22Rv1 (cell line): ENCODE results near the gene CCL23.

ENCODE experiments used
- H3K27ac ChIP-seq: fragments of 450-650 bp; 2 replicates; pipeline ENCODE4 v1.5.1; 2017
- CTCF ChIP-seq: fragments of 450-650 bp; IDR thresholded peaks from 2 replicates; pipeline ENCODE4 v1.5.1; 2017; ENCODE audit warnings: mild to moderate bottlenecking
- ZFX ChIP-seq: fragments of 450-650 bp; IDR thresholded peaks from 2 replicates; pipeline ENCODE4 v1.6.1; 2017; ENCODE audit warnings: antibody characterized with exemption, borderline replicate concordance

The CCL23 gene

GRCh38 chr17:35978346-35978745 is 39.4 kb downstream of the CCL23 start:
- no peak overlapping the region for H3K27ac ChIP-seq
- no peak for TF ChIP-seq ZFX
- no peak for TF ChIP-seq CTCF

- H3K27ac ChIP-seq: no peak overlapping the region
- TF ChIP-seq ZFX (no peak), CTCF (no peak)
These were observed 40.3 kb downstream of the CCL23 start for GRCh38 chr17:35977509-35977908.

GRCh38 chr17:35973333-35974260 is 44.2 kb downstream of the CCL23 start:
- no peak overlapping the region for H3K27ac ChIP-seq
- TF ChIP-seq CTCF (no peak), ZFX (no peak)

- no peak overlapping the region for H3K27ac ChIP-seq
- TF ChIP-seq ZFX (no peak), CTCF (no peak)
These were observed 44.8 kb downstream of the CCL23 start for GRCh38 chr17:35972945-35973332.

- TF ChIP-seq ZFX (no peak), CTCF (no peak)
- H3K27ac ChIP-seq: no peak overlapping the region
These were observed 45.2 kb downstream of the CCL23 start for GRCh38 chr17:35972535-35972934.

GRCh38 chr17:35972066-35972465 is 45.7 kb downstream of the CCL23 start:
- H3K27ac ChIP-seq: no peak overlapping the region
- TF ChIP-seq ZFX (no peak), CTCF (no peak)
